ENCODE measurements around the gene LMNTD1.

Gene LMNTD1

DNA sequence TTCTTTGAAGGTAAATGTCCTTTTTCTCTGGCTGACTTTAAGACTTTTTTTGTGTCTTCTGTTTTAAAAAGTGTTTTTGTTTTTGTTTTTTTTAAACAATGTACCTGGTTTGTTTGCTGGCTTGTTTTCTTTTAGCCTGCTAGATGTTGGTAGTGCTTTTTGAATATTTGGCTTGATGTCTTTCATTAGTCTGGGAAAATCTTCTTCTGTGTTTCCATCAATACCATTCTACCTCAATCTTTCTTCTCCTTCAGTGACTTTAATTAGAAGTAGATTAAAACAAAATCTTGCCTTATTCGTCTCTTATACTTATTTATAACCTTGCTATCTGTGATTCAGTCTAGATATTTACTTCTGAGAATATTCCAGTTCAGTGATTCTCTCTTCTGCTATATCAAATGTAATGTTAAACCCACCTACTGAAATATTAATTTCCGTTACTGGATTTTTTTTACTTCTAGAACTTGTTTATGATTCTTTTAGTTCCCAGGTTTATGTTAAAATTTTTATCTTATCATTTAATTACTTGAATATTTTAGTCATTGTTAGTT is 21.5 kb downstream of the LMNTD1 start:
- in situ Hi-C loops (cut with MboI; ENCODE audit: low sequenced_read_pairs): no loop called here

DNA sequence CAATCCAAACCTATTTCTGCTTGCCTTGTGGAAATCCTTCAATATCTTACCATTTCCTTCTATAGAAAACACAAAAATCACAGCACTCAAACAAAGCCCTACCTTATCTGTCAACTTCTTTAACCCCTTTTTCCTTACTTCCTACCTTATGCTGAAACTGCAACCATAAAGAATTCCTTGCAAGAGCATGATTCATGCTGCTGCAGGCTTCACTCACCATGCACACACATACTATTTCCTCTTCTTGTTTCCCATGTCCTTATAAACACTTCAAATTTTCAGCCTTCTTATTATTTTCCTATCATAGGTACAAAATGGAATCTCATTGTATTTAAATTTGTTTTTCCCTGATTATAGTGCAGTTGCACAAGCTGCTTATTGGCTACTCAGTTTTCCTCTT is 23.3 kb downstream of the LMNTD1 start:
- H3K36me3 ChIP-seq (replicated peaks): no peaks in the 10 kb centered on the region
- in situ Hi-C loops (cut with MboI; ENCODE audit: low sequenced_read_pairs): no loop called here
- H3K4me1 ChIP-seq: no peaks in the 10 kb centered on the region
- H3K27me3 ChIP-seq (ENCODE audit: low read depth): no peaks in the 10 kb centered on the region; the same call in 1 of the 2 replicates
- no peak overlapping the region for H3K4me3 ChIP-seq
- no peaks in the 10 kb centered on the region for H3K9me3 ChIP-seq
- DNase-seq (ENCODE audit: low spot score in 2 of 2): no peak

More for the DNA sequence above, 21.5 kb downstream of the LMNTD1 start:
- H3K27me3 ChIP-seq (ENCODE audit: low read depth): peaks cover 2% of the 10 kb centered on the region; the same call in 1 of the 2 replicates
- H3K4me1 ChIP-seq: no peaks in the 10 kb centered on the region
- no peak overlapping the region for H3K4me3 ChIP-seq
- H3K9me3 ChIP-seq: no peaks in the 10 kb centered on the region
- no peak for DNase-seq (ENCODE audit: low spot score in 2 of 2)
- H3K36me3 ChIP-seq (replicated peaks): no peaks in the 10 kb centered on the region

DNA sequence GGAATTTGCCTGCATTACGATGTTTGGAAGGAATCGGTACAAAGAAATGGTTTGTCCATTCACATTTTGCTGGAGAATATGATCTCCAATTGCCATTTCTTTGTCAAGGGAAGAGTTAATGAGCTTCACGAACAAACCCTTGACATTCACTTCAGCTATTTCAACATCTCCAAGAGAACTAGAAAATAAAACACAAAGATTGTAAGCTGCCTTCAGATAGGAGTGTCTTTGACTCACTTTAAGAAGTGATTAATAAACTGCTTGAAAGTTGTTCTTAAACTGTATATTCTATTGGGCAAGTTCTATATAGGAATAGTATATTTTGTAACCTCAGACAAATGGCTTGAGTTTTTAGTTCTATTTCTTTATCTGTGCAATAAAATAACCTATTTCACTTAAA is 26.3 kb downstream of the LMNTD1 start:
- in situ Hi-C loops (cut with MboI; ENCODE audit: low sequenced_read_pairs): no loop called here
- Histone ChIP-seq H3K4me3 (no peak overlapping the region), H3K36me3 (replicated peaks) (no peaks in the 10 kb centered on the region), H3K27me3 (ENCODE audit: low read depth) (no peaks in the 10 kb centered on the region; the same call in 1 of the 2 replicates), H3K4me1 (no peaks in the 10 kb centered on the region; the same call in 1 of the 2 replicates), H3K9me3 (no peaks in the 10 kb centered on the region)
- DNase-seq (ENCODE audit: low spot score in 2 of 2): no peak

DNA sequence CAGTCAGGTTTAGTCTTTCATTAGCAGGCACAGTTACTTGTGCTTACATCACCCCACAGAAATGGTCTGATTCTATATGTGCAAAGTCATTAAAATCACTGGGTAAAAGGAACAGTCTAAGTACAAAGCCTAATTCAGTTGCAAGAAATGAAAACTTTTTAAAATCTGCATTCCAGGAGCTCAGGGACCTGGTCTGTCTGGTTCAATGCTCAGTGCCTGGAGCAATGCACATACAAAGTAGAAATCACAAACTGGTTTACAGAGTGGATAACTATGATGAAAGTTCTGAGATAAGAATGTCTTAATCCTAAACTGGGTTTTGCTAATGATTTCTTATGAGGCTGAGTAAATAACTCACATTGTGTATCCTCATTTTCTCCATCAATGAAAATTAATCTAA is 28.7 kb downstream of the LMNTD1 start:
- DNase-seq (ENCODE audit: low spot score in 2 of 2): peak in 1 of 2 experiments; percentile 4
- Histone ChIP-seq H3K9me3 (no peaks in the 10 kb centered on the region), H3K27me3 (ENCODE audit: low read depth) (no peaks in the 10 kb centered on the region; the same call in 1 of the 2 replicates), H3K4me1 (no peaks in the 10 kb centered on the region; the same call in 1 of the 2 replicates), H3K36me3 (replicated peaks) (no peaks in the 10 kb centered on the region), H3K4me3 (no peak overlapping the region)
- in situ Hi-C loops (cut with MboI; ENCODE audit: low sequenced_read_pairs): no loop called here

DNA sequence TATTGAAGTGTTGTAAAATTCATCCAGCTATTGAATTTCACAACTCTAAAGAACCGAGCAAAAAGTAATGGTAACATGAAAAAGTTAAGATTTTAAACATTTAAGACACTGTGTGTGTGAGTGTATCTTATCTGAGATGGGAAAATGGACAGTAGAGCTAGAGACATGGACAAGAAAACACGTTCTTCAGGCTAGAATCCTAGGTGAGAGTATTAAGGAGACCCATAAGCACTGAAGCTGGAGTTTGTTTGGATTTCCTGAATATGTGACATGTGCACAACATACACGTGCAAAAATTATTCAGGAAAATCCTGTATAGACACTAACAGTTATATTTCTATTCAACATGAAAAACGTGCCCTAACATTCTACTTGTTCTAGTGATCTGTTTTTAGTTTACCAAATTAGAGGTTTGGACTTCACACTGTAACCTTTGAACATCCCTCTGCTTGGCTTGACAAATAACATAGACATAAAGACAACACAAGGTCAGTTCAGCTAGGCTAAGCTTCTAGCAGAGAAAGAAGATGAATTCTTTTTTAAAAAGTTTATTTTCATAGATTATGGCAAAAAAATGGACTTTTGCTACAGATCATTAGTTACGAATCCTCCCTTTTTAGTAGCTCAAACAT is 31.3 kb downstream of the LMNTD1 start:
- no peaks in the 10 kb centered on the region for H3K36me3 ChIP-seq (replicated peaks)

DNA sequence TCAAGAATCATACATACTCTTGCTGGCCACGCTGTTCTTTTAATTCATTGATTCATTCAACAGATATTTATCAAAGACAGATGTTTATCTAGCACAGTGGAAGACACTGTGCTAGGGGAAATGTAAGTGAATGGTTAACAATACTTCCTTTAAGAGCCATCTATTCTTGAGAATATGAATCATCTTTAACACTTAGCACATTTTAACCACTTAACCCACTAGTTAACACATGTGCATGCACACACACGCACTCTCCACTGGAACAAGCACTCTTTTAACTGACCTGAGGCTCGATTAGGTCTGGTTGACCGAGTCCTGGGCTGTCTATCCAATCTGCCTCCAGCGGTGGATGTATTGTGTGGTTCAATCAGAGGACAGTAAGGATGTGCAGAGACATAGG is 34.6 kb downstream of the LMNTD1 start:
- no peaks in the 10 kb centered on the region for H3K4me1 ChIP-seq
- no peaks in the 10 kb centered on the region; the same call in 1 of the 2 replicates for H3K27me3 ChIP-seq (ENCODE audit: low read depth)
- DNase-seq (ENCODE audit: low spot score in 2 of 2): no peak
- no peaks in the 10 kb centered on the region for H3K9me3 ChIP-seq
- no peak overlapping the region for H3K4me3 ChIP-seq
- no peaks in the 10 kb centered on the region for H3K36me3 ChIP-seq (replicated peaks)
- in situ Hi-C loops (cut with MboI; ENCODE audit: low sequenced_read_pairs): no loop called here

More for the DNA sequence above, 31.3 kb downstream of the LMNTD1 start:
- no peaks in the 10 kb centered on the region; the same call in 1 of the 2 replicates for H3K27me3 ChIP-seq (ENCODE audit: low read depth)
- no peaks in the 10 kb centered on the region; the same call in 1 of the 2 replicates for H3K4me1 ChIP-seq
- DNase-seq (ENCODE audit: low spot score in 2 of 2): no peak
- no peaks in the 10 kb centered on the region for H3K9me3 ChIP-seq
- no peak overlapping the region for H3K4me3 ChIP-seq
- in situ Hi-C loops (cut with MboI; ENCODE audit: low sequenced_read_pairs): no loop called here

DNA sequence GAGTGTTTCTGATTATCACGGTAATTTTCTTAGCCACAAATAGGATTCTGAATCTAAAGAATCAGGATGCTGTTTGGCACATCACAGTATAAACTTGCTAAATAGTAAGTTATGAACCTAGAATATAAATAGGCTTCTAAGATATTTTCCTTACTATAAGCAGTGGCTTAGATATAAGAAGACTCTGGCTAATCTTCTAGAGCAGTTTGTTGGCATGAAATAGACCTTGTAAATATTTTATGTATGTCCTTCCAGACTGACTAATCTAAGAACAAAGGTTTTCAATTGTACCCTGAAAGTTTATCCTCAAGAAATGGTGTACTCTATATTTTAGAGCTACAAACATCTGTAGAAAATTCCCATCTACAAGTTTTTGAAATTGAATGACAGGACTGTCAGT is 48.3 kb downstream of the LMNTD1 start:
- Histone ChIP-seq H3K9me3 (no peaks in the 10 kb centered on the region), H3K36me3 (replicated peaks) (no peaks in the 10 kb centered on the region), H3K4me3 (no peak overlapping the region), H3K27me3 (ENCODE audit: low read depth) (no peaks in the 10 kb centered on the region), H3K4me1 (peaks cover 19% of the 10 kb centered on the region)
- in situ Hi-C loops (cut with MboI; ENCODE audit: low sequenced_read_pairs): no loop called here
- DNase-seq (ENCODE audit: low spot score in 2 of 2): no peak

DNA sequence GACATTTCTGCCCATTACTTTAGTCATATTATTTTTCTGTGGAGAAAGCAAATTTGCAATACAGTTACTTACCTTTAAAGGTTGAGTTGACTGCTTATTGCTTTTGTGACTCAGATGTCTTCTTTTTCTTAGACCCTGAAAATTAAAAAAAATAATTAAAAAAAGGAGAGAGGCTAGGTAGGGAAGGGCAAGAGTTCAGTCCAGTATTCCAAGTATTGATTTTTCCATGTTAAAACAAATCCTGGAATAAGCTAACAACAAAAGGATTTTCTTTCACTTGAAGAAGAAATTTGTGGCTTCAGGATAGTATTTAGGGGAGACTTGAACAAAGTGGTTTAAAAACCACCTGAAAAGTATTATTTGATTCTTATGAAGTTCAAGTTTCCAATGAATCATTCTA is 49.4 kb downstream of the LMNTD1 start:
- H3K9me3 ChIP-seq: no peaks in the 10 kb centered on the region
- no peak for DNase-seq (ENCODE audit: low spot score in 2 of 2)
- no peak overlapping the region for H3K4me3 ChIP-seq
- no peaks in the 10 kb centered on the region for H3K27me3 ChIP-seq (ENCODE audit: low read depth)
- H3K4me1 ChIP-seq: peaks cover 19% of the 10 kb centered on the region
- H3K36me3 ChIP-seq (replicated peaks): no peaks in the 10 kb centered on the region
- in situ Hi-C loops (cut with MboI; ENCODE audit: low sequenced_read_pairs): no loop called here

DNA sequence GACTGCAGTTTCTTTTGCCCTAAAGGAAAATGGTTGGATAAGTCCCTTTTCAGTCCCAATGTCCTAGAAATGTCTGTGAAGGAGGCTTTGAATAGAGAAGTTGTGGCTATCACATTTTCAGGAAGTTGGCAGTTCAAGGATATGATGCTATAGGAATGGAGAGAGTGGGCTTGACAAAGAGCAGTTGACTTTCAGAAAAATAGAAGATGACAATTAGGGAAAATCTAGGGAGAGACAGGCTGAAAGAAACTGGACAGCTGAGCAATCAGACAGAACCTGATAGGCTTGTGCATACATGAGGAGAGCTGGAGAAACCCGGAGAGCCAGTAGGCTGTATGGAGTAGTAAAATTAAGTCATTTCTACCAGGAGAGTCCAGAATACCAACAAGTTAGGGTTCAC is 50.5 kb downstream of the LMNTD1 start:
- in situ Hi-C loops (cut with MboI; ENCODE audit: low sequenced_read_pairs): no loop called here
- no peak for DNase-seq (ENCODE audit: low spot score in 2 of 2)
- no peaks in the 10 kb centered on the region for H3K9me3 ChIP-seq

DNA sequence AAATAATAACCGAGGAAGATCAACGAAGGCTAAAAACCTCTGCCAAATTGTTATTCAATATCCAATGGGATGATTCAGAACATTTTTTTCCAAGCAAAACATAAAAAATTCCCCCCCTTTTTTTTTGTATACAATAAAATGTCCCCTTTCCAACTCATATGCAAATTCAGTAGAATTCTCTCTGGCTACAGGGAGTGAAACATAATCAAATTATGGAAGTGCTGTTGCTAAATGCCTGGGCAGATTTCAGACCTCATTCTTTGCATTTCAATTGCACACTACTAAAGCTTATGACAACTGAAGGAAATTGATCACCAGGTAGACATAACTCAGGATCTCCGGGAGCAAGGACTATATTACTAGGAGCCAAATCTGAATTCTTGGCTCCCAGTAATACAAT is 51.0 kb downstream of the LMNTD1 start:
- no peaks in the 10 kb centered on the region for H3K9me3 ChIP-seq
- H3K4me1 ChIP-seq: peaks cover 19% of the 10 kb centered on the region
- no peaks in the 10 kb centered on the region for H3K27me3 ChIP-seq (ENCODE audit: low read depth)
- H3K4me3 ChIP-seq: no peak overlapping the region
- in situ Hi-C loops (cut with MboI; ENCODE audit: low sequenced_read_pairs): no loop called here
- peak; percentile 24 to 87 for DNase-seq (ENCODE audit: low spot score in 2 of 2)
- H3K36me3 ChIP-seq (replicated peaks): no peaks in the 10 kb centered on the region

More for the DNA sequence above, 50.5 kb downstream of the LMNTD1 start:
- Histone ChIP-seq H3K4me1 (peaks cover 19% of the 10 kb centered on the region), H3K4me3 (no peak overlapping the region), H3K27me3 (ENCODE audit: low read depth) (no peaks in the 10 kb centered on the region), H3K36me3 (replicated peaks) (no peaks in the 10 kb centered on the region)

DNA sequence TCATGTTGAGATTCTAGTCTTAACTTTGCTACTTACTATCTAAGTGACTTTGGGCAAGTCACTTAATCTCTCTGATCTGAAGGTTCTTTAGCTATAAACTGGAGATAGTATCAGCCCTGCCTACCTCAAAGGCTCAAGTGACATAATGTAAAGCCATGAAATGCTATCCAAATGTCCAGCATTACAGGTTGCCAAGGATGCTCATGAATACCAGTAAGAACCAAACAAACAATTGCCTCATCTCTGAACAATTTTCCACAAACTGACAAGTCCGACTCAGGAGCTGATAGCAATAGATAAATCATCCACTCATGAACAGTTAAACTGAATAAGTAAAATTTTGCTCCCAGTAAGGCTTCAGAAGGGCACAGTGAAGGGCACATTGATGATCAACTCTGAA is 51.5 kb downstream of the LMNTD1 start:
- in situ Hi-C loops (cut with MboI; ENCODE audit: low sequenced_read_pairs): no loop called here
- Histone ChIP-seq H3K4me3 (no peak overlapping the region), H3K9me3 (no peaks in the 10 kb centered on the region), H3K4me1 (peaks cover 19% of the 10 kb centered on the region), H3K27me3 (ENCODE audit: low read depth) (no peaks in the 10 kb centered on the region), H3K36me3 (replicated peaks) (no peaks in the 10 kb centered on the region)
- no peak for DNase-seq (ENCODE audit: low spot score in 2 of 2)

DNA sequence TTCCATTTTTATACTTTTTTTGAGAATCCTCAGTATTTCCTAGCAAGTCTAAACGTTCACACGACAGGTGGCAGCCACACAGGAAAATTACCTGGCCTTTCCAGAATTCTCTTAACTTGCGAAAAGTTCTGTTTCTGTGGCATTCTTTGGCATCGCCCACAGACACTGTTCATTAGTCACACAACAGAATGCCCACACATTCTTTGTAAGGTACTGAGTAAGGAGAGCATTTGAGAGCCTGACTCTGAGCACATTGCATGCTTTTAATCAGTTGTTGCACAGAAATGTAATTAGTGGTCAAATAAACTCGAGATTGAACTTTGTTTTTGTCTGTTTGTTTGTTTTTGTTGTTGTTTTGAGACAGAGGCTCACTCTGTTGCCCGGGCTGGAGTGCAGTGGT is 52.4 kb downstream of the LMNTD1 start:
- no peaks in the 10 kb centered on the region for H3K36me3 ChIP-seq (replicated peaks)
- H3K27me3 ChIP-seq (ENCODE audit: low read depth): no peaks in the 10 kb centered on the region
- no peak overlapping the region for H3K4me3 ChIP-seq
- DNase-seq (ENCODE audit: low spot score in 2 of 2): no peak
- in situ Hi-C loops (cut with MboI; ENCODE audit: low sequenced_read_pairs): no loop called here
- peaks cover 21% of the 10 kb centered on the region for H3K4me1 ChIP-seq
- H3K9me3 ChIP-seq: no peaks in the 10 kb centered on the region

DNA sequence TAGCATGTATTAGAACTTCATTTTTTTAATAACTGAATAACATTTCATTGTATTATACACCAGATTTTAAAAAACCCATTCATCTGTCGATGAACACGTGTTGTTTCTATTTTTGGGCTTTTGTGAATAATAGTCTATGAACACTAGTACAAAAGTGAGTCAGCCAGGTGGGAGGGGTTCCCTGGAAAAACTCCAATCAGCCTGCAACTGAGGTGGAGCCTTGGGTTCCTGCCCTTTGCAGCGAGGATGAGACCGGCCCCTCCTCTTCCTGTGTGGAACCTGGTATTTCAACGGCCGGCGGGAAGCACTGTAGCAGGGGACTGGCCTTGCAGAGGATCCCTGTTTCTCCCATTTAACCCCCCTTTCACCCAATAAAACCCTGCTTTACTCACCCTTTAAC is 56.1 kb downstream of the LMNTD1 start:
- in situ Hi-C loops (cut with MboI; ENCODE audit: low sequenced_read_pairs): no loop called here
- peaks cover 11% of the 10 kb centered on the region for H3K4me1 ChIP-seq
- peak in 1 of 2 experiments; percentile 16 for DNase-seq (ENCODE audit: low spot score in 2 of 2)

DNA sequence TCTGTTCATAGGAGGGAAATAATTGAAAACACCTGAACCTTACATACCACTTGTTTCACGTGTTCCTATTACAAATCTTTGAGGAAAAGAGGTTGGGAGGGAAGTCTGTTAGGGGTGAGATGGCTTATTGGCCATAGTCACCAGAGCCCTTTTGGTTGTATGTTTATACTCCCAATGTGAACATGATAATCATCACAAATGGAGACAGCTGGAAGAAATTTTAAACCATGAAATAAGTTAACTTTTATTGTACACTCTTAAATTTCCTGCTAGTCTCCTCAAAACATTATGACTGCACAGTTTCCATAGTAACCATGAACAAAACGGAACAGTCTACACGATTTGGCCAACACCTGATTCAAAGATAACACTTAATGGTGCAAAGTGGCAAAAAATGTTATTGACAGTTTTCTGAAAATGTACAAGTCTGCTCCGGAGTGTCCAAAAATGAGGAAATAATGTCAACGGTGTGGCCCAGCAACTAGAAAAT is 56.9 kb downstream of the LMNTD1 start:
- peaks cover 2% of the 10 kb centered on the region; the same call in 1 of the 2 replicates for H3K4me1 ChIP-seq
- H3K36me3 ChIP-seq (replicated peaks): no peaks in the 10 kb centered on the region
- no peak overlapping the region for H3K4me3 ChIP-seq
- no peaks in the 10 kb centered on the region for H3K27me3 ChIP-seq (ENCODE audit: low read depth)
- no peak for DNase-seq (ENCODE audit: low spot score in 2 of 2)
- H3K9me3 ChIP-seq: no peaks in the 10 kb centered on the region; the same call in 1 of the 2 replicates
- in situ Hi-C loops (cut with MboI; ENCODE audit: low sequenced_read_pairs): no loop called here

More for the DNA sequence above, 56.1 kb downstream of the LMNTD1 start:
- Histone ChIP-seq H3K9me3 (no peaks in the 10 kb centered on the region), H3K36me3 (replicated peaks) (no peaks in the 10 kb centered on the region), H3K27me3 (ENCODE audit: low read depth) (no peaks in the 10 kb centered on the region), H3K4me3 (no peak overlapping the region)
